ENCODE measurements around the gene IQCF6. TPM values are rescaled to one million over a fixed set of nuclear protein-coding genes. Genes with fewer than 3 reads are reported as not detected.

IQCF6 gene
- total RNA-seq, 2 experiments from 2014 or later: not detected

DNA sequence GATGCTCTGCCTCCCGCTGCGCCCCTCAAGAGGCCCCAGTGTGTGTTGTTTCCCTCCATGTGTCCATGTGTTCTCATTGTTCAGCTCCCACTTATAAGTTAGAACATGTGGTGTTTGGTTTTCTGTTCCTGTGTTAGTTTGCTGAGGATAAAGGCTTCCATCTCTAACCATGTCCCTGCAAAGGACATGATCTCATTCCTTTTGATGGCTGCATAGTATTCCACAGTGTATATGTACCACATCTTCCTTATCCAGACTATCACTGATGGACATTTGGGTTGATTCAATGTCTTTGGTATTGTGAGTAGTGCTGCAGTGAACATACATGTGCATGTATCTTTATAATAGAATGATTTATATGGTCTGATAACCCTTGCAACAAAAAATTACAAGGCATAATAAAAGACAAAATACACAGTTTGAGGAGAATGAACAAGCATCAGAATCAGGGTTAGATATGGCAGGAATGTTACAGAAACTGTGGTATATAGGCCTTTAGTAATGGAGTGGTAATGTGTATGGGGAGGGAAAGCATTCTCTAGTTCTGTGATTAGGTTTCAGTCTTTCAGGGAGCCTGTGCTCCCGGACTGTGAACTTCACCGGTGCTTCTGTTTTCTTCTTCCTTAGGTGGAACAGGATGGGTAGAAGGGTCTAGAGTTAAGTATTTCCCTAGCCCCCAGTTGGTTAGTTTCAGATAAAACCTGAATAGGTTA is 45.0 kb downstream of the IQCF6 start:
- no peaks in the 10 kb centered on the region for H4K20me1 ChIP-seq (ENCODE audit: insufficient read depth, low read length)
- H3K36me3 ChIP-seq (ENCODE audit: insufficient read depth, low read length): no peaks in the 10 kb centered on the region
- no peaks in the 10 kb centered on the region for H3K4me1 ChIP-seq (ENCODE audit: insufficient read depth, low read length, poor library complexity, severe bottlenecking)
- CTCF ChIA-PET (ENCODE audit: unreplicated experiment): no interaction called here
- TF ChIP-seq EZH2phosphoT487 (IDR thresholded peaks at IDR 0.05; ENCODE audit: borderline replicate concordance, low read depth, low read length): no peak
- no peak for TF ChIP-seq CTCF (conservative IDR thresholded peaks at IDR 0.05; ENCODE audit: low read length)
- no peak overlapping the region for H3K4me3 ChIP-seq (ENCODE audit: low read depth, low read length, poor library complexity, severe bottlenecking)
- POLR2A ChIA-PET: no interaction called here
- no peaks in the 10 kb centered on the region for H3K79me2 ChIP-seq (ENCODE audit: insufficient read depth, low read depth, low read length)
- H3K4me2 ChIP-seq (ENCODE audit: low read length): no peak overlapping the region
- BruUV-seq (replicated peaks): no TSS peak
- H3K9me2 ChIP-seq (ENCODE audit: insufficient read depth, low read length): no peaks in the 10 kb centered on the region
- H3K9me3 ChIP-seq (ENCODE audit: low read length): no peaks in the 10 kb centered on the region
- intact Hi-C loops (cut with micrococcal nuclease; ENCODE audit: unreplicated experiment): no loop called here
- no peak overlapping the region for H2AFZ ChIP-seq (ENCODE audit: low read length)
- DNase-seq (ENCODE audit: low spot score): no peak
- no peak overlapping the region for H3K27ac ChIP-seq (ENCODE audit: low read depth, low read length, poor library complexity, severe bottlenecking)

DNA sequence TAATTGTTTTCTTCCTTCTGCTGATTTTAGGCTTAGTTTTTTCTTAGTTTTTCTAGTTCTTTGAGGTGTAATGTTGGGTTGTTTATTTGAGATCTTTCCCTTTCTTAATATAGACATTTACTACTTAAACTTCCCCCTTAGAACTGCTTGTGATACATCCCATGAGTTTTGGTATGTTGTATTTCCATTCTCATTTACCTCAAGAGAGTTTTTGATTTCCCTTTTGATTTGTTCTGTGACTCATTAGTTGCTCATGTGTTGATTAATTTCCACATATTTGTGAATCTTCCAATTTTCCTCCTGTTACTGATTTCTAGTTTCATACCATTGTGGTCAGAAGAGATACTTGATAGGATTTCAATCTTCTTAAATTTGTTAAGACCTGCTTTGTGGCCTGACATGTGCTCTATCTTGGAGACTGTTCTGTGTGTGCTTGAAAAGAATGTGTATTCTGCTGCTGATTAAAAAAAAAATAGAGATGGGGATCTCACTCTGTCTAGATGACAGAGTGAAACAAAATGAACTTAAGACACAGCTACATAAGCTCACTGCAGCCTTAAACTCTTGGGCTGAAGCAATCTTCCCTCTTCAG is 49.9 kb downstream of the IQCF6 start:
- Histone ChIP-seq H3K4me1 (ENCODE audit: insufficient read depth, low read length, poor library complexity, severe bottlenecking) (no peaks in the 10 kb centered on the region), H3K9me3 (ENCODE audit: low read length) (no peaks in the 10 kb centered on the region), H3K27ac (ENCODE audit: low read depth, low read length, poor library complexity, severe bottlenecking) (no peak overlapping the region), H3K4me3 (ENCODE audit: low read depth, low read length, poor library complexity, severe bottlenecking) (no peak overlapping the region), H3K9me2 (ENCODE audit: insufficient read depth, low read length) (no peaks in the 10 kb centered on the region), H4K20me1 (ENCODE audit: insufficient read depth, low read length) (no peaks in the 10 kb centered on the region), H3K79me2 (ENCODE audit: insufficient read depth, low read depth, low read length) (no peaks in the 10 kb centered on the region), H2AFZ (ENCODE audit: low read length) (no peak overlapping the region), H3K4me2 (ENCODE audit: low read length) (no peak overlapping the region), H3K36me3 (ENCODE audit: insufficient read depth, low read length) (no peaks in the 10 kb centered on the region)
- no TSS peak for BruUV-seq (replicated peaks)
- no peak for TF ChIP-seq CTCF (conservative IDR thresholded peaks at IDR 0.05; ENCODE audit: low read length)
- CTCF ChIA-PET (ENCODE audit: unreplicated experiment): no interaction called here
- no peak for DNase-seq (ENCODE audit: low spot score)
- intact Hi-C loops (cut with micrococcal nuclease; ENCODE audit: unreplicated experiment): no loop called here
- POLR2A ChIA-PET: no interaction called here

Other genes with a start within 250 kb of the IQCF6 start
- 15.0 and 20.5 TPM in 2 replicates for gene RAD54L2, start 240.5 kb downstream of the IQCF6 start, total RNA-seq (2014; rRNA removed; shearing (Covaris generic))
- 31.7 and 34.0 TPM in 2 replicates for gene RAD54L2, start 240.5 kb downstream of the IQCF6 start, total RNA-seq (2022)
- gene TEX264, start 108.0 kb downstream of the IQCF6 start, total RNA-seq (2014; rRNA removed; shearing (Covaris generic)): 42.4 and 50.3 TPM in 2 replicates
- gene TEX264, start 108.0 kb downstream of the IQCF6 start, total RNA-seq (2022): 42.7 and 45.6 TPM in 2 replicates
- gene GRM2, start 72.2 kb downstream of the IQCF6 start, total RNA-seq (2014; rRNA removed; shearing (Covaris generic)): 0.06 and 0.28 TPM in 2 replicates
- gene GRM2, start 72.2 kb downstream of the IQCF6 start, total RNA-seq (2022): 0.11 and 0.29 TPM in 2 replicates
- gene IQCF2, start 82.4 kb upstream of the IQCF6 start, total RNA-seq (2014; rRNA removed; shearing (Covaris generic)): not detected in 2 replicates
- not detected in 2 replicates for gene IQCF2, start 82.4 kb upstream of the IQCF6 start, total RNA-seq (2022)
- gene IQCF5, start 96.4 kb upstream of the IQCF6 start, total RNA-seq (2014; rRNA removed; shearing (Covaris generic)): not detected in 2 replicates
- gene IQCF5, start 96.4 kb upstream of the IQCF6 start, total RNA-seq (2022): not detected in 2 replicates
- gene IQCF1, start 124.1 kb upstream of the IQCF6 start, total RNA-seq (2014; rRNA removed; shearing (Covaris generic)): not detected in 2 replicates
- not detected in 2 replicates for gene IQCF1, start 124.1 kb upstream of the IQCF6 start, total RNA-seq (2022)
- gene RRP9, start 162.7 kb upstream of the IQCF6 start, total RNA-seq (2014; rRNA removed; shearing (Covaris generic)): 36.9 and 41.1 TPM in 2 replicates
- gene RRP9, start 162.7 kb upstream of the IQCF6 start, total RNA-seq (2022): 26.5 and 34.4 TPM in 2 replicates
- 8.1 and 11.9 TPM in 2 replicates for gene PARP3, start 163.1 kb upstream of the IQCF6 start, total RNA-seq (2014; rRNA removed; shearing (Covaris generic))
- 11.0 and 12.0 TPM in 2 replicates for gene PARP3, start 163.1 kb upstream of the IQCF6 start, total RNA-seq (2022)
- gene GPR62, start 176.1 kb upstream of the IQCF6 start, total RNA-seq (2014; rRNA removed; shearing (Covaris generic)): not detected in 2 replicates
- gene GPR62, start 176.1 kb upstream of the IQCF6 start, total RNA-seq (2022): not detected in 2 replicates
- 1.4 and 2.0 TPM in 2 replicates for gene PCBP4, start 188.2 kb upstream of the IQCF6 start, total RNA-seq (2014; rRNA removed; shearing (Covaris generic))
- 12.5 and 14.4 TPM in 2 replicates for gene PCBP4, start 188.2 kb upstream of the IQCF6 start, total RNA-seq (2022)
- gene ABHD14B, start 194.8 kb upstream of the IQCF6 start, total RNA-seq (2014; rRNA removed; shearing (Covaris generic)): 11.3 and 16.1 TPM in 2 replicates
- 40.1 and 41.4 TPM in 2 replicates for gene ABHD14B, start 194.8 kb upstream of the IQCF6 start, total RNA-seq (2022)
- gene ABHD14A, start 195.8 kb upstream of the IQCF6 start, total RNA-seq (2014; rRNA removed; shearing (Covaris generic)): 3.7 and 7.5 TPM in 2 replicates
- gene ABHD14A, start 195.8 kb upstream of the IQCF6 start, total RNA-seq (2022): 8.9 and 10.5 TPM in 2 replicates
- gene ACY1, start 204.3 kb upstream of the IQCF6 start, total RNA-seq (2014; rRNA removed; shearing (Covaris generic)): 0.54 and 3.3 TPM in 2 replicates
- gene ACY1, start 204.3 kb upstream of the IQCF6 start, total RNA-seq (2022): 4.0 and 5.6 TPM in 2 replicates
- 1,739 and 1,781 TPM in 2 replicates for gene RPL29, start 216.7 kb upstream of the IQCF6 start, total RNA-seq (2014; rRNA removed; shearing (Covaris generic))
- gene RPL29, start 216.7 kb upstream of the IQCF6 start, total RNA-seq (2022): 1,513 and 1,535 TPM in 2 replicates